Ascending aorta (tissue), 2 donors: ENCODE measurements around the gene GRAMD4. TPM values are rescaled to one million over a fixed set of nuclear protein-coding genes. Genes with fewer than 3 reads are reported as not detected.

Source experiments
- DNase-seq, 2 donors: peaks; one replicate each; pipeline ENCODE4 v3.0.0-alpha.2; 2019; ENCODE audit warnings: low spot score in 2 of 2
- H3K27ac ChIP-seq, 2 donors: fragments of 200-600 bp; sonication (generic); one replicate each; pipeline ENCODE4 v1.5.1; 2016 to 2017; ENCODE audit warnings: mild to moderate bottlenecking in 1 of 2
- H3K27me3 ChIP-seq: fragments of 200-600 bp; sonication (generic); one replicate; pipeline ENCODE4 v1.5.1; 2017
- H3K36me3 ChIP-seq, 2 donors: fragments of 200-600 bp; sonication (generic); one replicate each; pipeline ENCODE4 v1.5.1; 2016
- H3K4me1 ChIP-seq, 2 donors: fragments of 200-600 bp; sonication (generic); one replicate each; pipeline ENCODE4 v1.5.1; 2016 to 2017; ENCODE audit warnings: mild to moderate bottlenecking in 1 of 2
- H3K4me3 ChIP-seq, 2 donors: fragments of 200-600 bp; sonication (generic); one replicate each; pipeline ENCODE4 v1.5.1; 2016 to 2017; ENCODE audit warnings: mild to moderate bottlenecking in 1 of 2
- H3K9me3 ChIP-seq, 2 donors: fragments of 200-600 bp; sonication (generic); one replicate each; pipeline ENCODE4 v1.5.1; 2016
- CTCF ChIP-seq, 3 experiments: fragments of 200-600 bp in 2 of 3; fragments of 450-650 bp in 1 of 3; sonication (generic) in 2 of 3; IDR thresholded peaks; one replicate each; pipeline ENCODE4 v1.5.1; 2016 to 2019; ENCODE audit warnings: antibody characterized with exemption in 3 of 3, mild to moderate bottlenecking in 1 of 3, moderate library complexity in 1 of 3
- intact Hi-C: fragments of 100-400 bp; cut with DNase I; formaldehyde crosslinking; loops from one replicate; pipeline ENCODE4 v1.15.1; 2023
- total RNA-seq: library from RNA; depleted of rRNA; stranded (reverse); fragments of >200 nt; gene quantifications from one replicate; pipeline ENCODE4 v1.1.0, GENCODE V29; 2016

GRAMD4 gene
- total RNA-seq, 1 donor from 2014 or later: 20.2 TPM

DNA sequence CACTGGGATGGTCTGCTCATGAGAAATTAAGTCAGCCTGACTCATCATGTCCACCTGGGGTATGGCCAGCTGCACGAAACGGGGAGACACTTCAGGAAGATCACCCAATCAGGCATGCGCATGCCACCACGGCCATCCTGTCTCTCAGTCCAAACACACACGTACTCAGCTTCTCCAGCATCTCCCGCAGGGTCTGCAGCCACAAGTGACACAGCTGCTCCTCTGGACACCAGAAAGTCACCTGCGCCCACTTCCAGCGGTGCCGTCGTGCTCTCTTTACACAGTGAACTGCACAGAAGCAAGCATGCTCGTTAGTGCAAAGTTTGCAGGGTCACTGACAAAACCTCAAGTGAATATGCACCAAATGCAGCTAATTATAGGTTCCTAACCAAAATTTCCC lies 99.7 kb downstream of the GRAMD4 start:
- no peak for DNase-seq
- H3K27me3 ChIP-seq: no peaks in the 10 kb centered on the region
- H3K36me3 ChIP-seq: peaks cover 36 to 40% of the 10 kb centered on the region in 2 donors
- no peaks in the 10 kb centered on the region for H3K9me3 ChIP-seq
- intact Hi-C loops: no loop called here
- no peaks in the 10 kb centered on the region for H3K4me1 ChIP-seq
- TF ChIP-seq CTCF (IDR thresholded peaks at IDR 0.05): no peak
- no peak overlapping the region for H3K4me3 ChIP-seq
- H3K27ac ChIP-seq: no peak overlapping the region

- DNase-seq: no peak
- Histone ChIP-seq H3K4me3 (no peak overlapping the region), H3K27me3 (no peaks in the 10 kb centered on the region), H3K36me3 (peaks cover 33 to 40% of the 10 kb centered on the region in 2 donors), H3K9me3 (no peaks in the 10 kb centered on the region), H3K4me1 (no peaks in the 10 kb centered on the region), H3K27ac (no peak overlapping the region)
- TF ChIP-seq CTCF (IDR thresholded peaks at IDR 0.05): no peak
- intact Hi-C loops: no loop called here
Observed at GRCh38 chr22:46721501-46722085, 101.4 kb downstream of the GRAMD4 start.

DNA sequence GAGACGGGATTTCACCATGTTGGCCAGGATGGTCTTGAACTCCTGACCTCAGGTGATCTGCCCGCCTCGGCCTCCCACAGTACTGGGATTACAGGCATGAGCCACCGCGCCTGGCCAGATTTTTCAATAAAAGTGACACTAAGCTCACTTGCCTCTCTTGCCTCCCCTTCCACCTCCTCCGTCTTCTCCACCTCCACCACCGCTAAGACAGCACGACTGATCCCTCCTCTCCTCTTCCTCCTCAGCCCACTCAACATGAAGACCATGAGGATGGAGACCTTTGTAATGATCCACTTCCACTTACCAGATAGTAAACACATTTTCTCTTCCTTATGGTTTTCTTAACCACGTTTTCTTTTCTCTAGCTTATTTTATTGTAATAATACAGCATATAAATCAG lies 103.7 kb downstream of the GRAMD4 start:
- H3K27ac ChIP-seq: no peak overlapping the region
- no peak overlapping the region for H3K4me3 ChIP-seq
- H3K4me1 ChIP-seq: no peaks in the 10 kb centered on the region
- H3K9me3 ChIP-seq: no peaks in the 10 kb centered on the region
- H3K36me3 ChIP-seq: peaks cover 20 to 21% of the 10 kb centered on the region in 2 donors
- TF ChIP-seq CTCF (IDR thresholded peaks at IDR 0.05): no peak
- DNase-seq: no peak
- H3K27me3 ChIP-seq: no peaks in the 10 kb centered on the region
- intact Hi-C loops: no loop called here

DNA sequence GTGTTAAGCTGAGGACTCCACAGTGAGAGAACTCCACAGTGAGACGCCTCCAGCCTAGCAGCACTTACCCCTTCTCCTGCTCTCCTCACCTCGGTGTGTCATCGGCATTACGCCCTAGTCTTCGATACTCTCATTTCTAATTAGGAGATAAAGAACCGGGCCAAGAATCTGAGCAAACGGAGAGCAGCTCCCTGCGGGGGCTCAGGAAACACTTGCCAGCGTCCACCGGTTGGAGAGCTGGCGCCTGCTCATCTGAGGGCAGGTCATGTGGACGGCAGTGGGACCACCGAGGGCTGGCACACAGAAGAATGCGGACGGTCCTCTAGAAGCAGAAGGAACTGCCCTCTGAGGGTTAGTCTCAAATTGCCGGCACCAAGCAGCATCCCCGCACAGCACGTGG lies 104.9 kb downstream of the GRAMD4 start:
- intact Hi-C loops: no loop called here
- DNase-seq: no peak
- Histone ChIP-seq H3K36me3 (peaks cover 8 to 9% of the 10 kb centered on the region in 2 donors), H3K27me3 (no peaks in the 10 kb centered on the region), H3K4me3 (no peak overlapping the region), H3K4me1 (no peaks in the 10 kb centered on the region), H3K9me3 (no peaks in the 10 kb centered on the region), H3K27ac (no peak overlapping the region)
- no peak for TF ChIP-seq CTCF (IDR thresholded peaks at IDR 0.05)

DNA sequence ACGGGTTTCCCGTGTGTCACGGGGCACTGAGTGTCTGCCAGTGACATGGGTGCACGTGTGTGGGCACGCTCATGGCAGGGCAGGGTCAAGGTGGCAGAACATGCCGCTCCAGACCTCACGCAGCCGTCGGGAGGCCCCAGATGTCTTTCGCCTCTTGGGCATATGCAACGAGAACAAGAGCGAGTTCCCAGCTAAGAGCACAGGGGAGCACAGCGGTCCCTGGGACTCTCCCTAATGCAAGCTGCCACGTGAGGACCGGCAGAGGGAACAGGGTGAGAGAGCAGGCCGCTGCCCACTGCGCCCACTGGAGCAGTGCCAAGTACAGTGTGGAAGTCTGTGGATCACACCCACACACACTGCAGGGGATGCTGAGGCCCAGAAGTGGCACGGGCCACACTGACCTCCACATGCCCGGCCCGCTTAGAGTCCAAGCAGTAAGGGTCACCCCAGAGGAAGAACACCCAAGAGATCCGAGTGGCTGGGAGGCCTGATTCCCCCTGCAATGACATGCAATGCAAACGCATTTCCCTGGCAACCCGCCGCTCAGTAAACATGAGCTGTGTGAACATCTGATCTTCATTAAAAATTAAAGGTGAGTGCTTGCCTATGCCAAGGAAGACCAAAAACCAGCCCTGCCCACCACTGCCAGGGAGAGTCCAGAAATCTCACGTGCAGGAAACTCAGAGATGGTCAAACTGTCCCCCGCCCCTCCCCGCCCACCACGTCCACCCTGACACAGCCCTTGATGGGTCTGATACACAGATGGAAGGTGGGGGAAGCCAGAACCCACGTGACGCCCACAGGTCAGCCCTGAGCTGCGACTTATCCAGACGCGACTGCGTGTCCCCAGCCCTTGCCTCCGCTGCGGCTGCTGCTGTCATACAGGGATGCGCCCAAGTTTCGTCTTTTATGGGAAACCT lies 106.1 kb downstream of the GRAMD4 start:
- H3K4me3 ChIP-seq: no peak overlapping the region
- H3K27me3 ChIP-seq: no peaks in the 10 kb centered on the region
- DNase-seq: no peak
- intact Hi-C loops: no loop called here
- H3K27ac ChIP-seq: no peak overlapping the region
- no peaks in the 10 kb centered on the region for H3K4me1 ChIP-seq
- peaks cover 6 to 7% of the 10 kb centered on the region in 2 donors for H3K36me3 ChIP-seq
- TF ChIP-seq CTCF (IDR thresholded peaks at IDR 0.05): no peak
- no peaks in the 10 kb centered on the region for H3K9me3 ChIP-seq
